Effector memory CD4-positive, alpha-beta T cell (primary cell): Measurements from ENCODE around the gene SLC28A3.

Source experiments
- DNase-seq, 3 donors: peaks; one replicate each; pipeline ENCODE4 v3.0.0-alpha.2; 2020
- H3K27ac ChIP-seq: 2 replicates; pipeline ENCODE4 v1.7.0; 2013; ENCODE audit warnings: mild to moderate bottlenecking, low read length, moderate library complexity; ENCODE audit not compliant: insufficient read depth, poor library complexity, severe bottlenecking
- H3K27me3 ChIP-seq: replicated peaks from 2 replicates; pipeline ENCODE4 v1.7.0; 2013; ENCODE audit warnings: mild to moderate bottlenecking, low read length; ENCODE audit not compliant: insufficient read depth, control insufficient read depth, poor library complexity, severe bottlenecking
- H3K36me3 ChIP-seq: 2 replicates; pipeline ENCODE4 v1.7.0; 2013; ENCODE audit warnings: mild to moderate bottlenecking, low read length, moderate library complexity; ENCODE audit not compliant: control insufficient read depth, insufficient read depth
- H3K4me1 ChIP-seq: 2 replicates; pipeline ENCODE4 v1.7.0; 2013; ENCODE audit warnings: low read length, mild to moderate bottlenecking; ENCODE audit not compliant: control insufficient read depth, insufficient read depth, poor library complexity, severe bottlenecking
- H3K4me3 ChIP-seq: 2 replicates; pipeline ENCODE4 v1.7.0; 2013; ENCODE audit warnings: low read length, low read depth, mild to moderate bottlenecking; ENCODE audit not compliant: insufficient read depth, poor library complexity, severe bottlenecking
- H3K9me3 ChIP-seq: 2 replicates; pipeline ENCODE4 v1.7.0; 2013; ENCODE audit warnings: mild to moderate bottlenecking, low read length, moderate library complexity; ENCODE audit not compliant: control insufficient read depth

SLC28A3 gene

DNA sequence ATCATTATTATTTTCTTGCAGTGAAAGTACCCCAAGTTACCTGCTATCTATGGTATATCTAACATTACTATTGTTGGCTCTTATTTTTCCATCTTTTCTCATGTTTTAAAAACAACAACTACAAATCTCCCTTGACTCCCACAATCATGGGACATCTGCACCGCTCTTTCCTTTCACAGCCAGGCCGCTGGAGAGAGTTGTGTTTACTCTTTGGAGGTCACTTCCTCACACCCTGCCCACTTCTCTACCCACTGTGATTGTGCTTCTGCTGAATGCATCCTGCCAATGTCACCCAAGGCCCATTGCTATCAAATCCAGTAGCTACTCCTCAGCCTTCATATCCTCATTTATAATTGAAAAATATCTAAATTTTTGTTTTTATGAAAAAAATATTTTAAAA, 29.7 kb downstream of the SLC28A3 start:
- Histone ChIP-seq H3K36me3 (no peaks in the 10 kb centered on the region), H3K4me1 (no peaks in the 10 kb centered on the region), H3K9me3 (no peaks in the 10 kb centered on the region), H3K27me3 (no peaks in the 10 kb centered on the region), H3K27ac (no peak overlapping the region), H3K4me3 (no peak overlapping the region)
- no peak for DNase-seq

DNA sequence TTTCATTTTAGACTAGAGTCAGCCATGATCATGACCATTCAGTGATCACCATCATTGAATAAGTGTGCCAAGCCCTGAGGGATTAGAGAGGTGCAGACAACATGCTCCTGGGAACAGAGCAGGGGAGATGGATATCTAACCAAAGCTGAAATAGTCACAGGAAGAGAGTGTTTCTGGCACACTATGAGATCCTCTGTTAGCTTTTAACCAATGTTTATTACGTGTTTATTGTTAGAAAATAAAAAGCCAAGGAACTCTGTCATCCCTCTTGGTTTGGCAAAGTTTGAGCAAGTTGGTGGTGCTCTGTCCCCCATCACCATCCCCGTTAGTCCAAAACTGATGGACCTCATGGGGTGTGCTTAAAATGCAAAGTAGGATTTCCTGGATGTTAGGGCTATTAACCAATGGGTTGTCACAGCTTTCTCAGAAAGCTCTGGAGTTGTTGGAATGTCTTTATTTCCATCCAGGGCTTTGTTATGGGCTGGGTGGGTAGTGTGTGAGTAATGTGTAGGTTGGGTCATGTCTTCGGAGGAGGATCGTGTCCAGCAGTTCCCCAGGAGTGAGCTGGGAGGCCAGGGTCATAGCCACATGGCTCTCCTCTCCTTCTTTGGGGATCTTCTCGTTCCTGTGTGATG, 34.9 kb downstream of the SLC28A3 start:
- Histone ChIP-seq H3K36me3 (no peaks in the 10 kb centered on the region), H3K27ac (no peak overlapping the region), H3K9me3 (no peaks in the 10 kb centered on the region), H3K4me3 (no peak overlapping the region), H3K4me1 (no peaks in the 10 kb centered on the region), H3K27me3 (no peaks in the 10 kb centered on the region)
- DNase-seq = no peak

DNA sequence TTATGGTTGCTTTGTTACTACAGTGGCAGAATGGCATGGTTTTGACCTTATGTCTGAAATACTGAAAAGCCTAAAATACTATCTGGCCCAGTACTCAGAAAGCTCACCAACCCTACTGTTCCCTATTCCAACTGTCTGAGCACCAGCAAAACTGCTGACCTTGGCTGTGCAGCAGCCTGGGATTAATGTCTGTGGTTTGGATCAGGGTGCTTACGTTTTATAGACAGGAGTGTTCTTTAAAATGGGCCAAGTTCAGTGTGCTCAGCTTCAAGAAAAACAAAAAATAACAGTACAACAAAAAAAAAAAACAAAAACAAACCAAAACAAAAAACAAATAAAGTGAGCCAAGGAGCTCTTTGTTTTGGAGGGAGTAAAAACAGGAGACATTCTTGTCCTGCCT, 36.4 kb downstream of the SLC28A3 start:
- no peak overlapping the region for H3K27ac ChIP-seq
- no peaks in the 10 kb centered on the region for H3K27me3 ChIP-seq
- no peaks in the 10 kb centered on the region for H3K9me3 ChIP-seq
- no peak overlapping the region for H3K4me3 ChIP-seq
- DNase-seq = no peak
- H3K36me3 ChIP-seq = no peaks in the 10 kb centered on the region
- H3K4me1 ChIP-seq = no peaks in the 10 kb centered on the region

DNA sequence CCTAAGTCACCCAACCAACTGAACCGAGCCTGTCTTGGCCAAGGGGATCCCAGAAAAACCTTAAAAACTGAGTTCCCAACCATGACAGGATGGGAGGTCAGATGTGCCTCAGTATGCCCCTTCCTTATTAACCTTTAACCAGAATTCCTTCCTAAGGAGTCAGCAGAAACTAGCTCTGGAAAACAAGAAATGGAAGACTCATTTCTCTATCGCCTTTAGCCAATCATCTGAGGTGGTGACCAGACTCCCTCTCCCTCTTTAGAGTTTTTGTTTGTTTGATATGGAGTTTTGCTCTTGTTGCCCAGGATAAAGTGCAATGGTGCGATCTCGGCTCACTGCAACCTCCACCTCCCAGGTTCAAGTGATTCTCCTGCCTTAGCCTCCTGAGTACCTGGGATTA, 37.5 kb downstream of the SLC28A3 start:
- Histone ChIP-seq H3K9me3 (no peaks in the 10 kb centered on the region), H3K4me1 (no peaks in the 10 kb centered on the region), H3K27ac (no peak overlapping the region), H3K4me3 (no peak overlapping the region), H3K27me3 (no peaks in the 10 kb centered on the region), H3K36me3 (no peaks in the 10 kb centered on the region)
- DNase-seq = no peak

DNA sequence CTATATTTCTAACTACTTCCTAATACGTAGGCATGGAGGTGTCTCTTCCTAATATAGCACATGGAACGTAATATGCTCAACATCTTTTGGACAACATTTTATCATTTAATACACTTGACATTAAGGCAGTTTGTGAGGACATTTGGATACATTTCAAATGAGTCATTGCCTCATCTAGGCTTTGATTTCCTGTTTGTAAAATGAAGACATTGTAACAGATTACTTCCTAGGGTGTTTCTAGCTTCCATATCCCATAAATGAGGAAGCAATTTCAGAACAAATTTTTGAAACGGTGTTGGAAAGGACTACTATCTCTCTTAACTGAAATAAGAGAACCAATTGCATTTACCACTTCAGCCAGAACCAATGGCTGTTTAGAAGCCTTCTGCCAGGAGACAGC, 38.7 kb downstream of the SLC28A3 start:
- no peak for DNase-seq
- no peak overlapping the region for H3K4me3 ChIP-seq
- no peak overlapping the region for H3K27ac ChIP-seq
- H3K27me3 ChIP-seq = no peaks in the 10 kb centered on the region
- H3K9me3 ChIP-seq = no peaks in the 10 kb centered on the region
- no peaks in the 10 kb centered on the region for H3K36me3 ChIP-seq
- no peaks in the 10 kb centered on the region for H3K4me1 ChIP-seq

DNA sequence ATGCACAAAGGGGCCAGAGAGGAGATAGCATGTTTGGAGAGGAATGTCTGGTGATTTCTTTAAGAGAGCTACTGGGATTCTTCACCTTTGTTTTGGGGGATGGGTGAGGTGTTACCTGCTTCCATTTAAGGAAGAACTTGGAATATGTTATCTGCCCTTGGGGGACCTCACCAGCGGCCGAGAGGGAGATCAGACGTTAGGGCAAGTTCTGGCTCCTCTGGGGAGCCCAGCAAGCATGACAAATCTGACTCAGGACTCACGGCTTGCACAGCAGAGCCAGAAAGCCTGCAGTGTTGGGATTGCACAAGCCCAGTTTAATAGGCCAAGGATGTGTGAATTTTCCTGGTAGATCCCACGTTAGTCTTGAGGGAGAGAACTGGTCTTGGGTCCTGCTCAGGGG, 40.3 kb downstream of the SLC28A3 start:
- Histone ChIP-seq H3K4me1 (peaks cover 8% of the 10 kb centered on the region), H3K36me3 (no peaks in the 10 kb centered on the region), H3K9me3 (no peaks in the 10 kb centered on the region), H3K27me3 (no peaks in the 10 kb centered on the region), H3K4me3 (no peak overlapping the region), H3K27ac (no peak overlapping the region)
- no peak for DNase-seq

DNA sequence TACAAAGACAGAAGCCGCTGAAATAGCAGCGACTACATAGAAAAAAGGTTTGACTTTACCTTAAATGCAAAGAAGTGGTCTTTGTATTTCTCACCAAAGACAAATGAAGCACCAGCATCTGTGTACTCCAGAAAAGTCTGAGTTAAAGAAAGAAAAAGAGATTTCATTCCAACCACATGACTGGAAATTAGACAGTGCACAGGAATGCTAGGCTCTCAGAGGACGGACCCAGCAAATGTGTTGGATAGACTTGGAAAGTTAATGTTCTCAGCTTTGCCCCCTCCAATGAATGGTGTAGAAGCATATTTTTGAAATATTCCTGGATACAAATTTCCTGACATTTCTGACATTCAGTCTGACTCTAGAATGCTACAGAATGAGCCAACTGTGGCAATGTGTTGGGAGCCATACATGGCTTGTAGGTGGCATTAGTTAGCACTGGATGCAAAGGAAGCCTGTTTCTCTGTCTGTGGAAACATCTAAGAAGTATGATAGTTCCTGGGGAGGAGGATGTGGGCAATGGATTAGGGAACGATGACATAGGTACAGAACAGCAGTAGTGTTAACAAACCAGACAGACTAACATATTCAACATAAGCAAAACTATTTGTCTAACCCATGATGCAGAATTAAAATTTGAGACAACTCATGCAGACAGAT, 43.3 kb downstream of the SLC28A3 start:
- no peak for DNase-seq
- Histone ChIP-seq H3K27me3 (no peaks in the 10 kb centered on the region), H3K4me3 (no peak overlapping the region), H3K9me3 (no peaks in the 10 kb centered on the region), H3K36me3 (no peaks in the 10 kb centered on the region), H3K27ac (no peak overlapping the region), H3K4me1 (peaks cover 14% of the 10 kb centered on the region)

DNA sequence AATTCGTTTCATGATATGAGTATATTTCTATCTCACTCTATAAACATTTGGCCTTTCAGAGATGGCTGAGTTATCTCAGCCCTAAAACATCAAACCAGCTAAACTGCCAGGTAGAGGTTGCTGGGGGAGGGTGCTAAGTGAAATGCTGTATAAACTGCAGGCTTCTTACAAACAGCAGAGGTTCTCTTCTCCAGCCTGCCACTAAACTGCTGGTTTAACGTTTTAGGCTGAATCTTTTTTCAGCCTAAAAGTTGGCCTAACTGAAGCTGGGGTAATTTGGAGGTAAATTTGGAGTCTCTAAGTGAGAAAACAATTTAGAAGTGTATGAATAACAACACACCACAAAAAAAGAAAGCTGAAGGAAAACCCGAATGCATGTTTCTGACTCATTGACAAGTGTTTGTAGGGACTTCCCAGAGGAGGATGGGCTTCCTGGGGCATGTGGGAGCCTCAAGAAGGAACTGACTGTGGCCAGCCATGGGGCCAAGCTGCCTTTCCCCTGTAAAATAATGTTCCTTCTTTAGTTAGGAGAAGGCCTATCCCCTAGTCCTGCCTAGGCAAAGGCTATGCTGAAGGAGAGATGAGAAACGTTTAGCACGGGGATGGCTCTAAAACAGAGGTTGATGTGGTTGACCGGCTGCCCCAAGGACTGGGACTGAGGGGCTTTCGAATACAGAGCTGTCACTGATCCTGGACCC, 44.3 kb downstream of the SLC28A3 start:
- Histone ChIP-seq H3K4me3 (no peak overlapping the region), H3K36me3 (no peaks in the 10 kb centered on the region), H3K4me1 (peaks cover 14% of the 10 kb centered on the region), H3K27me3 (no peaks in the 10 kb centered on the region), H3K9me3 (no peaks in the 10 kb centered on the region), H3K27ac (peak overlapping the region; percentile 27)
- peak in 1 of 3 donors; percentile 3 for DNase-seq

DNA sequence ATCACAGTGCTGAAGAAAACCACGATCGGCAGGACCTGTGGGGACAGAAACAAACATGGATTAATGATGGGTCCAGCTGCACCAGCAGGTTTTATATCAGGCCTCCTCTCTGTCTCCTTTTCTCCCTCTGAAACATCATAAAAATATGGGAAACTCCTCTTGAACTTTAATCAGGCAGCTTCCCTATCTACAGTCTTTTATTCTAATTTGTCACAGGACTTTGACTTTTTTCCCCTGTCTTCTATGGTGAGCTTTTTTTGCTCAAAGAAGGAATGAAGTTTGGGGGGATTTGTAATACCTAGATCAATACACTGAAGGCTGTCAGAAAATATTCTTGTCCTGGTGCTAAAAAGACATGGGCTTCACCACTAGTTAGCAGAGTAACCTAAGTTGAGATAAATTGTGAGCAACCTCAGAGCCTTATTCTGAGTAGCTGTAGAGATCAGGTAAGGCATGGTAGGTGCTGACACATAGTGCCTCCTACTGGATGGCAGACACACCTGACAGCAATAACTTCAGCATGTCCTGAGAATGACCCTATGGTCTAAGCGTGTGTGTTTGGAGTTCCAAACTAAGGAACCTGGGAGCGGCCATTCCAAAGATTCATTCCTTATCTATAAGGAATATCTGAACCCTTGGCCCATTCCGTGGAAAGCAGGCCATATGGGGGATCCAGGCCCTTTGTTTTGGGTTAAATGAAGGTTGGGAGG, 46.2 kb downstream of the SLC28A3 start:
- no peaks in the 10 kb centered on the region for H3K27me3 ChIP-seq
- H3K9me3 ChIP-seq = no peaks in the 10 kb centered on the region
- H3K4me1 ChIP-seq = peaks cover 14% of the 10 kb centered on the region
- H3K36me3 ChIP-seq = no peaks in the 10 kb centered on the region
- no peak overlapping the region for H3K27ac ChIP-seq
- H3K4me3 ChIP-seq = no peak overlapping the region
- DNase-seq = no peak
